HepG2 (cell line): ENCODE measurements around the gene SYCE1L. TPM values are rescaled to one million over a fixed set of nuclear protein-coding genes. Genes with fewer than 3 reads are reported as not detected.

ENCODE experiments used
- ARHGAP35 ChIP-seq: sonication (generic); formaldehyde crosslinking; IDR thresholded peaks from 2 replicates; pipeline ENCODE4 v1.9.0; 2022; ENCODE audit warnings: mild to moderate bottlenecking, inconsistent platforms, moderate library complexity, missing genetic modification reagents, borderline replicate concordance
- CAMTA2 ChIP-seq: sonication (generic); formaldehyde crosslinking; IDR thresholded peaks from 2 replicates; pipeline ENCODE4 v1.4.0; 2020; ENCODE audit warnings: mild to moderate bottlenecking, missing genetic modification reagents, borderline replicate concordance
- ELF3 ChIP-seq: IDR thresholded peaks from 2 replicates; pipeline ENCODE4 v1.6.1; 2016; ENCODE audit warnings: missing genetic modification reagents, missing compliant biosample characterization
- FIP1L1 ChIP-seq: fragments of 200-400 bp; formaldehyde crosslinking; IDR thresholded peaks from 2 replicates; pipeline ENCODE4 v1.6.1; 2018; ENCODE audit warnings: low read depth, mild to moderate bottlenecking, low read length, moderate library complexity, borderline replicate concordance; ENCODE audit not compliant: insufficient read depth
- IKZF1 ChIP-seq: fragments of 450-650 bp; IDR thresholded peaks from 2 replicates; pipeline ENCODE4 v1.7.1; 2016
- KLF11 ChIP-seq: IDR thresholded peaks from 2 replicates; pipeline ENCODE4 v1.6.1; 2016; ENCODE audit warnings: missing compliant biosample characterization
- MBD4 ChIP-seq: IDR thresholded peaks from 2 replicates; pipeline ENCODE4 v1.6.1; 2012; ENCODE audit warnings: low read length, inconsistent platforms, borderline replicate concordance
- RAD21 ChIP-seq: fragments of 450-650 bp; formaldehyde crosslinking; IDR thresholded peaks from 2 replicates; pipeline ENCODE4 v1.5.0; 2020; ENCODE audit warnings: mild to moderate bottlenecking
- RFX1 ChIP-seq: fragments of 450-650 bp; IDR thresholded peaks from 2 replicates; pipeline ENCODE4 v1.6.1; 2017
- SAFB2 ChIP-seq: sonication (generic); formaldehyde crosslinking; IDR thresholded peaks from 2 replicates; pipeline ENCODE4 v1.5.1; 2020; ENCODE audit warnings: missing genetic modification reagents, low read depth, mild to moderate bottlenecking, borderline replicate concordance
- SMYD3 ChIP-seq: sonication (generic); formaldehyde crosslinking; IDR thresholded peaks from 2 replicates; pipeline ENCODE4 v1.8.1; 2023; ENCODE audit warnings: mild to moderate bottlenecking, missing genetic modification reagents
- SNAI1 ChIP-seq: sonication (generic); formaldehyde crosslinking; IDR thresholded peaks from 2 replicates; pipeline ENCODE4 v1.5.0; 2020; ENCODE audit warnings: mild to moderate bottlenecking, missing genetic modification reagents, borderline replicate concordance
- SOX13 ChIP-seq, 3 experiments: fragments of 450-650 bp in 1 of 3; sonication (generic) in 1 of 3; formaldehyde crosslinking in 1 of 3; IDR thresholded peaks in 2 of 3; conservative IDR thresholded peaks in 1 of 3; 2 replicates each; pipeline versions ENCODE4 v1.5.0 to v1.6.1; 2016 to 2020; ENCODE audit warnings: antibody characterized with exemption in 1 of 3, mild to moderate bottlenecking in 1 of 3, missing compliant biosample characterization in 1 of 3, missing genetic modification reagents in 1 of 3, moderate library complexity in 1 of 3
- SRF ChIP-seq: IDR thresholded peaks from 2 replicates; pipeline ENCODE4 v1.6.1; 2011; ENCODE audit warnings: mild to moderate bottlenecking, low read depth, low read length, moderate library complexity
- SUZ12 ChIP-seq: fragments of 150-350 bp; IDR thresholded peaks from 2 replicates; pipeline ENCODE4 v1.6.1; 2014; ENCODE audit warnings: low read depth, low read length
- ZNF33B ChIP-seq: sonication (generic); formaldehyde crosslinking; IDR thresholded peaks from 2 replicates; pipeline ENCODE4 v1.5.1; 2020; ENCODE audit warnings: mild to moderate bottlenecking, missing genetic modification reagents
- ZNF605 ChIP-seq: sonication (generic); formaldehyde crosslinking; IDR thresholded peaks from 2 replicates; pipeline ENCODE4 v1.8.0; 2022; ENCODE audit warnings: mild to moderate bottlenecking, missing genetic modification reagents
- ZNF720 ChIP-seq: sonication (generic); formaldehyde crosslinking; IDR thresholded peaks from 2 replicates; pipeline ENCODE4 v1.4.0; 2020; ENCODE audit warnings: missing genetic modification reagents
- ZNF773 ChIP-seq: sonication (generic); formaldehyde crosslinking; IDR thresholded peaks from 2 replicates; pipeline ENCODE4 v1.4.0; 2020; ENCODE audit warnings: missing genetic modification reagents, borderline replicate concordance
- polyA plus RNA-seq, 8 experiments: library from polyadenylated mRNA; depleted of rRNA in 3 of 8; stranded (reverse) in 7 of 8; unstranded in 1 of 8; fragments of >200 nt; fragmentation: Illumina TruSeq in 4 of 8; extraction: Trizol in 4 of 8; gene quantifications; 2 replicates each; pipeline versions ENCODE4 v1.2.1 to v1.2.3, GENCODE V29; 2011 to 2016; ENCODE audit warnings: low read depth in 4 of 8, missing spikeins in 1 of 8, mixed read lengths in 1 of 8; ENCODE audit not compliant: insufficient read depth in 1 of 8
- total RNA-seq, 5 experiments: library from RNA; depleted of rRNA; stranded (reverse); fragments of >200 nt; fragmentation: Illumina TruSeq; extraction: Trizol; gene quantifications; 2 replicates each; pipeline ENCODE4 v1.2.3, GENCODE V29; 2016; ENCODE audit warnings: low read depth in 1 of 5
- TF ChIP-seq, protein P1 (sequence below): sonication (generic); formaldehyde crosslinking; IDR thresholded peaks from 2 replicates; pipeline ENCODE4 v1.5.0; 2020; ENCODE audit warnings: missing genetic modification reagents
- TF ChIP-seq, protein P2 (sequence below): sonication (generic); formaldehyde crosslinking; IDR thresholded peaks from 2 replicates; pipeline ENCODE4 v1.4.0; 2020; ENCODE audit warnings: missing genetic modification reagents
- TF ChIP-seq, protein P3 (sequence below): sonication (generic); formaldehyde crosslinking; IDR thresholded peaks from 2 replicates; pipeline ENCODE4 v1.4.0; 2020; ENCODE audit warnings: mild to moderate bottlenecking, missing genetic modification reagents
- TF ChIP-seq, protein P4 (sequence below): sonication (generic); formaldehyde crosslinking; IDR thresholded peaks from 2 replicates; pipeline ENCODE4 v1.4.0; 2020; ENCODE audit warnings: missing genetic modification reagents

Gene SYCE1L
- total and polyA plus RNA-seq, 2 of the 13 experiments (the other 11 are each of a cell fraction or from before 2014, with no cell fraction given), result 0.22 TPM; not detected in 1

DNA sequence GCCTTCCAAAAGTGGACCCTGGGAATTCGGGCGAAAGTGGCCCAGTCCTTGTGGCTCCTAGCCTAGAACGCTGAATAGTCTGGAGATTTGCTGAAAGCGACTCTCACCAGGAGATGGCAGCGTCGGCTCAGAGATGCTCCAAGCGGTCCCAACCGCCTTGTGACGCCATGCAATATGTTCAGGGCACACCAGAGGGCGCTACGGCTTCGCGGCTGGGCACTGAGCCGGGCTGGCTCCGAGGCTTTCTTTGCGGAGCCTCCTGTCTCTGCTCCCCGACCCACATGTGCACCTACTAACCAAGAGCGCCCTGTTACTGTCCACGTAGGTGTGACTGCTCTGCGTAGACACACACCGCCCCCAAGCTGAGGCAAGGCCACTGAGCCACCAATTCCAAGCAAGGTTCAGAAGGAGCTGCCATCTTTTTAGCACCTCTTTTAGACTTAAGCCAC, 36.9 kb downstream of the SYCE1L start (continued):
- TF ChIP-seq, protein P1, sequence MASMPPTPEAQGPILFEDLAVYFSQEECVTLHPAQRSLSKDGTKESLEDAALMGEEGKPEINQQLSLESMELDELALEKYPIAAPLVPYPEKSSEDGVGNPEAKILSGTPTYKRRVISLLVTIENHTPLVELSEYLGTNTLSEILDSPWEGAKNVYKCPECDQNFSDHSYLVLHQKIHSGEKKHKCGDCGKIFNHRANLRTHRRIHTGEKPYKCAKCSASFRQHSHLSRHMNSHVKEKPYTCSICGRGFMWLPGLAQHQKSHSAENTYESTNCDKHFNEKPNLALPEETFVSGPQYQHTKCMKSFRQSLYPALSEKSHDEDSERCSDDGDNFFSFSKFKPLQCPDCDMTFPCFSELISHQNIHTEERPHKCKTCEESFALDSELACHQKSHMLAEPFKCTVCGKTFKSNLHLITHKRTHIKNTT (CRISPR knock-in tag), result no peak
- TF ChIP-seq, protein P2, sequence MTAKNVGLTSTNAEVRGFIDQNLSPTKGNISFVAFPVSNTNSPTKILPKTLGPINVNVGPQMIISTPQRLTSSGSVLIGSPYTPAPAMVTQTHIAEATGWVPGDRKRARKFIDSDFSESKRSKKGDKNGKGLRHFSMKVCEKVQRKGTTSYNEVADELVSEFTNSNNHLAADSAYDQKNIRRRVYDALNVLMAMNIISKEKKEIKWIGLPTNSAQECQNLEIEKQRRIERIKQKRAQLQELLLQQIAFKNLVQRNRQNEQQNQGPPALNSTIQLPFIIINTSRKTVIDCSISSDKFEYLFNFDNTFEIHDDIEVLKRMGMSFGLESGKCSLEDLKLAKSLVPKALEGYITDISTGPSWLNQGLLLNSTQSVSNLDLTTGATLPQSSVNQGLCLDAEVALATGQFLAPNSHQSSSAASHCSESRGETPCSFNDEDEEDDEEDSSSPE (CRISPR knock-in tag), result 0 out of 2 replicates have a peak, but pooled peaks have one; percentile 27
- TF ChIP-seq IKZF1 (no peak), SUZ12 (no peak), KLF11 (CRISPR knock-in tag) (0 out of 2 replicates have a peak, but pooled peaks have one; percentile 42), ZNF605 (CRISPR knock-in tag) (no peak; the same call in 1 of the 2 replicates), CAMTA2 (no peak), FIP1L1 (no peak), ZNF720 (CRISPR knock-in tag) (no peak; the same call in 1 of the 2 replicates), SAFB2 (CRISPR knock-in tag) (no peak), RAD21 (CRISPR knock-in tag) (peak; percentile 100), ELF3 (CRISPR knock-in tag) (0 out of 2 replicates have a peak, but pooled peaks have one; percentile 34), SNAI1 (no peak), ARHGAP35 (CRISPR knock-in tag) (peak; percentile 60; the same call in 1 of the 2 replicates), ZNF773 (no peak), SRF (no peak), SMYD3 (CRISPR knock-in tag) (no peak), MBD4 (no peak), RFX1 (no peak), SOX13 (IDR thresholded peaks at IDR 0.05) (no peak), SOX13 (CRISPR knock-in tag; conservative IDR thresholded peaks at IDR 0.05 in 1 of 2, IDR thresholded peaks at IDR 0.05 in 1 of 2) (peak in 1 of 2 experiments; percentile 45; a peak in 2 of 4 replicates), ZNF33B (CRISPR knock-in tag) (no peak; the same call in 1 of the 2 replicates)
- TF ChIP-seq, protein P3, sequence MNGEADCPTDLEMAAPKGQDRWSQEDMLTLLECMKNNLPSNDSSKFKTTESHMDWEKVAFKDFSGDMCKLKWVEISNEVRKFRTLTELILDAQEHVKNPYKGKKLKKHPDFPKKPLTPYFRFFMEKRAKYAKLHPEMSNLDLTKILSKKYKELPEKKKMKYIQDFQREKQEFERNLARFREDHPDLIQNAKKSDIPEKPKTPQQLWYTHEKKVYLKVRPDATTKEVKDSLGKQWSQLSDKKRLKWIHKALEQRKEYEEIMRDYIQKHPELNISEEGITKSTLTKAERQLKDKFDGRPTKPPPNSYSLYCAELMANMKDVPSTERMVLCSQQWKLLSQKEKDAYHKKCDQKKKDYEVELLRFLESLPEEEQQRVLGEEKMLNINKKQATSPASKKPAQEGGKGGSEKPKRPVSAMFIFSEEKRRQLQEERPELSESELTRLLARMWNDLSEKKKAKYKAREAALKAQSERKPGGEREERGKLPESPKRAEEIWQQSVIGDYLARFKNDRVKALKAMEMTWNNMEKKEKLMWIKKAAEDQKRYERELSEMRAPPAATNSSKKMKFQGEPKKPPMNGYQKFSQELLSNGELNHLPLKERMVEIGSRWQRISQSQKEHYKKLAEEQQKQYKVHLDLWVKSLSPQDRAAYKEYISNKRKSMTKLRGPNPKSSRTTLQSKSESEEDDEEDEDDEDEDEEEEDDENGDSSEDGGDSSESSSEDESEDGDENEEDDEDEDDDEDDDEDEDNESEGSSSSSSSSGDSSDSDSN (CRISPR knock-in tag), result peak; percentile 35; the same call in 1 of the 2 replicates
- TF ChIP-seq, protein P4, sequence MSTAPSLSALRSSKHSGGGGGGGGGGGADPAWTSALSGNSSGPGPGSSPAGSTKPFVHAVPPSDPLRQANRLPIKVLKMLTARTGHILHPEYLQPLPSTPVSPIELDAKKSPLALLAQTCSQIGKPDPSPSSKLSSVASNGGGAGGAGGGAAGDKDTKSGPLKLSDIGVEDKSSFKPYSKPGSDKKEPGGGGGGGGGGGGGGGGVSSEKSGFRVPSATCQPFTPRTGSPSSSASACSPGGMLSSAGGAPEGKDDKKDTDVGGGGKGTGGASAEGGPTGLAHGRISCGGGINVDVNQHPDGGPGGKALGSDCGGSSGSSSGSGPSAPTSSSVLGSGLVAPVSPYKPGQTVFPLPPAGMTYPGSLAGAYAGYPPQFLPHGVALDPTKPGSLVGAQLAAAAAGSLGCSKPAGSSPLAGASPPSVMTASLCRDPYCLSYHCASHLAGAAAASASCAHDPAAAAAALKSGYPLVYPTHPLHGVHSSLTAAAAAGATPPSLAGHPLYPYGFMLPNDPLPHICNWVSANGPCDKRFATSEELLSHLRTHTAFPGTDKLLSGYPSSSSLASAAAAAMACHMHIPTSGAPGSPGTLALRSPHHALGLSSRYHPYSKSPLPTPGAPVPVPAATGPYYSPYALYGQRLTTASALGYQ (CRISPR knock-in tag), result no peak; the same call in 1 of the 2 replicates
